Gastroesophageal sphincter (tissue), 4 donors: ENCODE data around the gene ADRA2C. TPM values are rescaled to one million over a fixed set of nuclear protein-coding genes. Genes with fewer than 3 reads are reported as not detected.

ENCODE experiments used
- ATAC-seq: fragments of 150-250 bp; one replicate; pipeline ENCODE4 v1.9.1; 2016; ENCODE audit warnings: mild to moderate bottlenecking, moderate library complexity
- H3K27ac ChIP-seq, 4 donors: fragments of 200-600 bp; sonication (generic) in 3 of 4; 1 replicate in 3 of 4; 2 replicates in 1 of 4; pipeline ENCODE4 v1.5.1; 2016 to 2019
- H3K27me3 ChIP-seq: fragments of 200-600 bp; sonication (generic); one replicate; pipeline ENCODE4 v1.5.1; 2019
- H3K36me3 ChIP-seq, 2 donors: fragments of 200-600 bp; sonication (generic); one replicate each; pipeline ENCODE4 v1.5.1; 2019; ENCODE audit warnings: control low read depth in 1 of 2
- H3K4me1 ChIP-seq, 3 donors: fragments of 200-600 bp; sonication (generic); 1 replicate in 2 of 3; 2 replicates in 1 of 3; pipeline ENCODE4 v1.5.1; 2016 to 2019; ENCODE audit warnings: control low read depth in 2 of 3
- H3K4me3 ChIP-seq, 2 donors: fragments of 200-600 bp; sonication (generic); one replicate each; pipeline ENCODE4 v1.5.1; 2019; ENCODE audit warnings: mild to moderate bottlenecking in 1 of 2, moderate library complexity in 1 of 2
- H3K9me3 ChIP-seq, 3 donors: fragments of 200-600 bp; sonication (generic); one replicate each; pipeline ENCODE4 v1.5.1; 2017 to 2019; ENCODE audit warnings: control low read depth in 2 of 3
- EP300 ChIP-seq: sonication (generic); formaldehyde crosslinking; IDR thresholded peaks from one replicate; pipeline ENCODE4 v1.6.1; 2017; ENCODE audit warnings: antibody characterized with exemption, mild to moderate bottlenecking
- POLR2A ChIP-seq, 2 donors: fragments of 450-650 bp; IDR thresholded peaks; one replicate each; pipeline ENCODE4 v1.6.1; 2017; ENCODE audit warnings: antibody characterized with exemption in 2 of 2, mild to moderate bottlenecking in 2 of 2, moderate library complexity in 1 of 2
- POLR2AphosphoS5 ChIP-seq: sonication (generic); formaldehyde crosslinking; IDR thresholded peaks from one replicate; pipeline ENCODE4 v1.6.1; 2017; ENCODE audit warnings: antibody characterized with exemption
- WGBS, 2 donors: methylation state at CpG; one replicate each; pipeline ENCODE4 v1.1.5; 2018; ENCODE audit warnings: low coverage in 1 of 2; 5-methylcytosine and 5-hydroxymethylcytosine counted together
- total RNA-seq, 4 donors: library from RNA; depleted of rRNA; stranded (reverse); fragments of >200 nt; gene quantifications; one replicate each; pipeline ENCODE4 v1.1.0, GENCODE V29; 2016
- TF ChIP-seq, protein P1 (sequence below), 4 experiments: fragments of 200-600 bp in 2 of 4; fragments of 450-650 bp in 2 of 4; sonication (generic) in 1 of 4; IDR thresholded peaks; one replicate each; pipeline ENCODE4 v1.5.1; 2017 to 2019; ENCODE audit warnings: antibody characterized with exemption in 4 of 4, mild to moderate bottlenecking in 2 of 4, moderate library complexity in 2 of 4

ADRA2C gene
- total RNA-seq, 4 donors from 2014 or later: 1.2 to 26.5 (median 6.1) TPM

DNA sequence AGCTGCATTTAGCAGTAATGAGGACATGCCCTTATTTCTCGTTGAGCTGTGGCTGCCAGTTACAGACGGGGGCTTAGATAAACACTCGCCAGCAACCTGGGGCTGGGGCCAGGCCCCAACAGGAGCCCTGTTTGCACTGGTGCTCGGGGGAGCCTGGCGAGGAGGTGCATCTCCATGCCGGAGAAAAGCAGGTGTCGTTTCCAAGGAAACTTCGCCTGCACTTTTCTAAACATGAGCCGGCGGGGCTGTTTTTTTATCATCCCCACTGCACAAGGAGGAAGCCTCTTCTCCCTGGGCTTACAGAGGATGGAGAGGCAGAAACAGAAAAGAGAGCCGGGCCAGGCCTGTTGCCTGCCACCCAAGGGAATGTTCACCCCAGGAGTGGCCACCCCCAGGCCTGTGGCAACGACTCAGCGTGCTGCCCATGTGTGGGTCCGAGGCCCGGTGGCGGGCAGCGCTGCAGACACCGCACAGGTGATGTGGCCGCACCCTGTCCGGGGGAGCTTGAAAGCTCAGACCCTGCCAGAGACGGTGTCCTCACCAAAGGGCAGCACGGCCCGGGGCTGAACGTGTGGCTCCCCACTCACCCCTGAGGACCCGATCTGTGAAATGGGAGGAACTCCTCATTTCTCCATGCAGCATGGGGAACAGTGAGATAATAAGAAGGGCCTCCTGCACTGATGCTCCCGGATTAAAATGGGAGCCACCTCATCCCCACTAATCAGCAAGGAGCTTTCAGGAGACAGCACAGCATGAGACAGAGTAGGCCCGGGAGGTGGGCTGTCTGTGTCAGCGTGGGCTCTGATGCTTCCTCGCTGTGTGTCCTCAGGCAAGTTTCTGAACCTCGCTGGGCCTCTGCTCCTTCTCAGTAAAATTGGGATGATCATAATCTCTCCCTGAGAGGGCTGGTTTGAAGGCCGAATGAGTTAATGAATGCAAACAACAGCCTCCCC, 33.8 kb upstream of the ADRA2C start:
- ATAC-seq: no peak
- H3K27me3 ChIP-seq: peaks cover 77% of the 10 kb centered on the region
- TF ChIP-seq, protein P1, sequence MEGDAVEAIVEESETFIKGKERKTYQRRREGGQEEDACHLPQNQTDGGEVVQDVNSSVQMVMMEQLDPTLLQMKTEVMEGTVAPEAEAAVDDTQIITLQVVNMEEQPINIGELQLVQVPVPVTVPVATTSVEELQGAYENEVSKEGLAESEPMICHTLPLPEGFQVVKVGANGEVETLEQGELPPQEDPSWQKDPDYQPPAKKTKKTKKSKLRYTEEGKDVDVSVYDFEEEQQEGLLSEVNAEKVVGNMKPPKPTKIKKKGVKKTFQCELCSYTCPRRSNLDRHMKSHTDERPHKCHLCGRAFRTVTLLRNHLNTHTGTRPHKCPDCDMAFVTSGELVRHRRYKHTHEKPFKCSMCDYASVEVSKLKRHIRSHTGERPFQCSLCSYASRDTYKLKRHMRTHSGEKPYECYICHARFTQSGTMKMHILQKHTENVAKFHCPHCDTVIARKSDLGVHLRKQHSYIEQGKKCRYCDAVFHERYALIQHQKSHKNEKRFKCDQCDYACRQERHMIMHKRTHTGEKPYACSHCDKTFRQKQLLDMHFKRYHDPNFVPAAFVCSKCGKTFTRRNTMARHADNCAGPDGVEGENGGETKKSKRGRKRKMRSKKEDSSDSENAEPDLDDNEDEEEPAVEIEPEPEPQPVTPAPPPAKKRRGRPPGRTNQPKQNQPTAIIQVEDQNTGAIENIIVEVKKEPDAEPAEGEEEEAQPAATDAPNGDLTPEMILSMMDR (IDR thresholded peaks at IDR 0.05): no peak
- no peak for TF ChIP-seq POLR2AphosphoS5
- TF ChIP-seq EP300: no peak
- no peak for TF ChIP-seq POLR2A (IDR thresholded peaks at IDR 0.05)
- 57 to 75% methylated on average over 10 of the region's 31 CpGs for WGBS, 2 donors
- H3K4me1 ChIP-seq: peaks cover 0 to 4% (median 0%) of the 10 kb centered on the region in 3 donors
- no peak overlapping the region for H3K4me3 ChIP-seq
- H3K27ac ChIP-seq: no peak overlapping the region
- H3K36me3 ChIP-seq: no peaks in the 10 kb centered on the region
- peaks cover 0 to 12% (median 0%) of the 10 kb centered on the region in 3 donors for H3K9me3 ChIP-seq

DNA sequence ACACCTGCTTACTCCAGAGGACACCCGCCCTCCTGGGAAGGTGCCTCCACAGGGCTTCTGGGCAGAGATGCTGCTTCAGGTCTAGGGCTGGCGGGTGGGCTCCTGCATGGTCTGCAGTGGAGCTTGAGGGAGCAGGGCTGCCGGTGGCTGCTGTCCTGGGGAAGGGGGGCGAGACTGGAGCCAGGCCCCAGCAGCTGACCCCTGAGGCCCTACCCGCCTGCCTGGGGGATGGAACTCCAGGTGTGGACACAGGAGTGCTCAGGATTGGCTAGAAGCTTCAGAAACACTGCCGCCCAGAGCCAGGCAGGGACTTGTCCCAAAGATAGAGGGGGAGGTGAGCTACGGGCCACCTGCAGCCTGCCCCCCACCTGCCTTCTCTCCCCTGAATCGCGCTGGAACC, 33.0 kb upstream of the ADRA2C start:
- 20% methylated on average over 2 of the region's 9 CpGs; no CpG with 5 or more reads in 1 of the 2 donors for WGBS, 2 donors
- TF ChIP-seq, protein P1 (IDR thresholded peaks at IDR 0.05): no peak
- TF ChIP-seq POLR2AphosphoS5 (no peak), EP300 (no peak), POLR2A (IDR thresholded peaks at IDR 0.05) (no peak)
- Histone ChIP-seq H3K4me3 (no peak overlapping the region), H3K27me3 (peaks cover 77% of the 10 kb centered on the region), H3K36me3 (no peaks in the 10 kb centered on the region), H3K9me3 (peaks cover 0 to 12% (median 0%) of the 10 kb centered on the region in 3 donors), H3K27ac (no peak overlapping the region), H3K4me1 (peaks cover 0 to 4% (median 0%) of the 10 kb centered on the region in 3 donors)
- no peak for ATAC-seq

DNA sequence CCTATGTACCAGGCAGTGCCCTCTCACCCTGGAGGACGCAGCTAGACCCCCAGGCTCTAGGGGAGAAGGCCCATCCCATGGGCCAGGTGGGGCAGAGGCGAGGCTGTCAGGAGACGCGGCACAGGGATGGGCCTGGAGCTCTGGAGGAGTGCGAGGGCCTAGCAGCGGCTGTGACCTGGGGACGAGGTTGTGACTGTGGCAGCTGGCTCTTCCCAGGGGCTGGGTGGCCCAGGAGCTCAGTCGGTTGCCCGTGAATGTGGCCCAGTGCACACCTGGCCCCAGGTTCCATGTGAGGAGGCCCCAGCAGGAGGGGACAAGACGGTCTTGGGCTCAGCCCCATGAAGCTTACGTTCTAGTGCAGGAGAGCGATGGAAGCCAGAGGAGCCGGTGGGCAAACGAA, 31.0 kb upstream of the ADRA2C start:
- Histone ChIP-seq H3K36me3 (no peaks in the 10 kb centered on the region), H3K27me3 (peaks cover 77% of the 10 kb centered on the region), H3K4me1 (no peaks in the 10 kb centered on the region), H3K9me3 (peaks cover 0 to 12% (median 0%) of the 10 kb centered on the region in 3 donors), H3K27ac (no peak overlapping the region), H3K4me3 (no peak overlapping the region)
- no peak for ATAC-seq
- TF ChIP-seq POLR2AphosphoS5 (no peak), POLR2A (IDR thresholded peaks at IDR 0.05) (no peak), EP300 (no peak)
- TF ChIP-seq, protein P1 (IDR thresholded peaks at IDR 0.05): no peak
- WGBS, 2 donors: 86 to 93% methylated on average over 6 to 7 of the region's 14 CpGs

DNA sequence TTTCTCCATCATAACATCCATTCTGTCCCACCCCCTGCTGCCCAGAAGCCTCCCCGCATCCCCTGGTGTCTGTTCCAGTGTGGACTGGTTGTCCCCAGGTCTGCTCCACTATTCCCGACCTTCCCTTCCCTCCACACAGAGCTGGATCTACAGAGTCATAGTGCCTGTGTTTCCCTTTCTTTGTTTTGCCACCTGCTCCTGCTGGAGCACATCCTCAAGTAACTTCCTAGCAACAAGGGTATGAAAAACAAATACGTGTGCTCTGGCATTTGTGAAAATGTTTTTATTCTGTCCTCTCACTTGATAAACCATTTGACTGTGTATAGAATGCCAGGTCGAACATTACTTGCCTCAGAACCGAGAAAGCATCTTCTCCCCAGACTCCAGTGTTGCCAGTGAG, 29.9 kb upstream of the ADRA2C start:
- Histone ChIP-seq H3K4me1 (no peaks in the 10 kb centered on the region), H3K36me3 (no peaks in the 10 kb centered on the region), H3K27ac (no peak overlapping the region), H3K27me3 (peaks cover 77% of the 10 kb centered on the region), H3K9me3 (peaks cover 0 to 7% (median 0%) of the 10 kb centered on the region in 3 donors), H3K4me3 (no peak overlapping the region)
- TF ChIP-seq POLR2A (IDR thresholded peaks at IDR 0.05): no peak
- TF ChIP-seq, protein P1 (IDR thresholded peaks at IDR 0.05): no peak
- TF ChIP-seq POLR2AphosphoS5: no peak
- TF ChIP-seq EP300: no peak
- 82 to 83% methylated on average over 2 to 4 of the region's 5 CpGs for WGBS, 2 donors
- no peak for ATAC-seq

DNA sequence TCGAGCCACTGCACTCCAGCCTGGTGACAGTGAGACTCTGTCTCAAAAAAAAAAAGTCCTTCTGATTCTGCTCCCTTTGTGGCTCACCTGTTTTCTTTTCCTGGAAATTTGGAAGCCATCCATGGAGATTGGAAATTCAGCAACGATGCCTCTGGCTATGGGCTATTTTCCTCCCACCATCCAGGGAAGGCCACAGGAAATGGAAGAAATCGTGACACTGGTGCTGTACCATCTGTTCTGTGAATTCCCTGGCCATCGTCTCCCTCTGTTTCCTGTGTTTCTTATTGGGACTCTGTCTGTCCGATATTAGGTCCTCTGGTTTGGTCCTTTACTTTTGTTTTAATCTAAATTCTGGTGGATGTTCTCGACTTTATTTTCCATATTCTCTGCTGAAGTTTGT, 29.4 kb upstream of the ADRA2C start:
- 47 to 52% methylated on average over 5 to 6 of the region's 6 CpGs for WGBS, 2 donors
- TF ChIP-seq, protein P1 (IDR thresholded peaks at IDR 0.05): no peak
- TF ChIP-seq POLR2AphosphoS5: no peak
- TF ChIP-seq POLR2A (IDR thresholded peaks at IDR 0.05): no peak
- no peak for TF ChIP-seq EP300
- no peaks in the 10 kb centered on the region for H3K36me3 ChIP-seq
- H3K27ac ChIP-seq: no peak overlapping the region
- peaks cover 77% of the 10 kb centered on the region for H3K27me3 ChIP-seq
- H3K9me3 ChIP-seq: peaks cover 0 to 2% (median 0%) of the 10 kb centered on the region in 3 donors
- H3K4me3 ChIP-seq: no peak overlapping the region
- H3K4me1 ChIP-seq: no peaks in the 10 kb centered on the region
- ATAC-seq: no peak
